ENCODE data around the gene PIK3R1.

The PIK3R1 gene

DNA sequence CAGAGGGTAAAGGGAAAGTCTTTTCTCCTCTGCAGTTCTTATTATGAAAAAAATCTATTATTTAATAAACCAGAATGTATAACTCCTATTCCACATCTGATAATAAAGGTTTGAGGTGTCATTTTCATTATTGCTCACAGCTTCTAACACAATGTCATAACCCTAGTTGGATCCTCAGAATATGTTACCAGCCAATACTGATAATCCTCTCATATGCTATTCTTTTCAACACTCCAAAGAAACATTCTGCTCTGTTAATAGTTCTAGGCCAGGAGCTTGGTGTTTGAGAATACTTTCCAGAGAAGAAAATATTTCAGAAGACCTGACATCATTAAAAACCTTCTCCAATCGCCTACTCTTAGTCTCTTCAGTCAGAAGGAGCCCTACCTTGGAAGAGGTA is 127.1 kb downstream of the PIK3R1 start:
- in situ Hi-C loops (cut with MboI; ENCODE audit: low sequenced_read_pairs), result no loop called here

DNA sequence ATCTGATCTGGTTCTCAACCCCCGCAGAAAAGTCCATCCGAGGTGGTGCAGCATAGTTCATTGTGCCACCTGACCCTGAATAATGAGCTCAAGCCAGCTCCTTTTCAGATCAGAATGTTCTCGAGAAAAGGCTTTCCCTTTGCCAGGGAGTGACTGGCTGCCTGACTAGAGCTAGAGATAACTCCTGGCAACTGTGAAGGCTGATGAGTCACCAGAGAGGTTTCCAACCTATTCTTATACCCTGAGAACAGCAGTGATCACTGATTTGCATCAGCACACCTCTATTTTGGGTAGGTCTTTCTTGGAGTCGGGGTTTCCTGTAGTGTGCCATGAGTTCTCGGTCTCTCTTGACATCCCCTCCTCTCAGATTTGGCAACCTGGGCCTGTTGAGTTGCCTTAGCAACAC is 127.9 kb downstream of the PIK3R1 start:
- in situ Hi-C loops (cut with MboI; ENCODE audit: low sequenced_read_pairs), result no loop called here

DNA sequence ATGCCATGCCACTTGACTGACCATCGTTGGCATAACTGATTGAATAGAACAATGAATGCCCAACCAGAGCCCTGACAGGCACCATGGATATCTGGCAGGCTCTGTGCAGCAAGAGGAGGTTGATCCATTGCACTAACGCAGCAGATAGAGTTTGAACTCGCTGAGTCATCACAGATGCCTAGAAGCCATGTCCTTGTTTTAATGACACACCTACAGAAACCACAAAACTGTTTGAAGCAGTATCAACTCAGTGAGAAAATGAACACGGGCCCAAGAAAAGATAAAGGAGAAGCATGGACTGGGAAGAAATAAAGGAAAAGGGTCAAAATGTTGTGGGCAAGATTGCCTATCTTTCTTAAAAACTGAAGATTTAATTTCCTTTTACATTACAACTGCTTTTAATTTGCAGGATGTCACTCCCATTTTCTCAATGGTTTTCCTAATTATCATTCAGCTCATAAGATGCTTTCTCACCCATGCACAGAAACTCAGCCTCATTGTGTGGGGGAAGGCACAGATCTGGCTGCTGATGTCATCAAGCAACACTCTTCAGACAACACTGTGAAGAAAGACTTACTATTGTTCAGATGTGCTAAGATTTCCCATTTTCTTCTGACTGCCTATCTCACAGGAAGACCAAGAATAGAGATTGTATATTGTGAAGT is 129.0 kb downstream of the PIK3R1 start:
- in situ Hi-C loops (cut with MboI; ENCODE audit: low sequenced_read_pairs), result no loop called here

DNA sequence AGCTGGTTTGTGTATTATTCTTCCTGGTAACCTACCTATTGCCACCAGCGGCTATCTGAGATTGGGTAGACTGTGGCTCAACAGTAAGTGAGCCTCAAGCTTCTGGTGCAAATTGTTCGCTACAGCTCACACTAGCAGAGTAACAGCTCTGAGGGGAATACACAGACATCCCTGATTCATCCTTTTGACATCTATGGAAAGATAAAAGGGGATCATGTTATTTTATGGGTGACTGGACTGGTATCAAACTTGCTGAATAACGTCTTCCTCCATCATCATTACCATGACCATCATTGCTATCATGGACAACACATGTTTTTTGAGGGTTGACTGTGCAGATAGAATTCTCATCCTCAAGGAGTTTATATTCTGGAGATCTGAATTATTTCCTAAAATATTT is 129.6 kb downstream of the PIK3R1 start:
- in situ Hi-C loops (cut with MboI; ENCODE audit: low sequenced_read_pairs), result no loop called here

DNA sequence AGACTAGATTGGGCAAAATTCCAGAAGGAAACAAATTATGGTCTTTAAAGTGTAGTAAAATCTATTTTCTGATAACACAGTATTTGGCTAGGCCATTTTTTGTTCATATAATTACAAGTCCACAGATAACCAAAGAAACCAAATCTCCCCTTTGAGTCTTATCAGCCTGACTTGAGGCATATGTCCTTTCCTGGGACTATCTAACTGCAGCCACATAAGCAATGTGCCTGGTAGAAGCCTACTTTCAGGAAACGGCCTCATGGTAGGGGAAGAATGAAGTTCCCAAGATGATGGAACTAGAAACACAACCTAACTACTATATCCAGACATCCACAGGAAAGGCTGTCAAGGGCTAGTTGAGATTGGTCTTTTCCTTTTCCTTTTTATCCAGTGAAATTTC is 130.0 kb downstream of the PIK3R1 start:
- in situ Hi-C loops (cut with MboI; ENCODE audit: low sequenced_read_pairs), result no loop called here

DNA sequence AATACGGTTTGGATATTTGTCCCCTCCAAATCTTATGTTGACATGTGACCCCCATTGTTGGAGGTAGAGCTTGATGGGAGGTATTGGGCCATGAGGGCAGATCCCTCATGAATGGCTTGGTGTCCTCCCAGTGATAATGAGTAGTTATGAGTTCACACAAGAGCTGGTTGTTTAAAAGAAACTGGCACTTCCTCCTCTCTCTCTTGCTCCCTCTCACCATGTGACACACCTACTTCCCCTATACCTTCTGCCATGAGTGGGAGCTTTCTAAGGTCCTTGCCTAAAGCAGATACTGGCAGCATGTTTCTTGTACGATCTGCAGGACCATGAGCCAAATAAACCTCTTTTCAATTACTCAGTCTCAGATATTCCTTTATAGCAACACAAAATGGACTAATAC is 132.0 kb downstream of the PIK3R1 start:
- in situ Hi-C loops (cut with MboI; ENCODE audit: low sequenced_read_pairs), result no loop called here

DNA sequence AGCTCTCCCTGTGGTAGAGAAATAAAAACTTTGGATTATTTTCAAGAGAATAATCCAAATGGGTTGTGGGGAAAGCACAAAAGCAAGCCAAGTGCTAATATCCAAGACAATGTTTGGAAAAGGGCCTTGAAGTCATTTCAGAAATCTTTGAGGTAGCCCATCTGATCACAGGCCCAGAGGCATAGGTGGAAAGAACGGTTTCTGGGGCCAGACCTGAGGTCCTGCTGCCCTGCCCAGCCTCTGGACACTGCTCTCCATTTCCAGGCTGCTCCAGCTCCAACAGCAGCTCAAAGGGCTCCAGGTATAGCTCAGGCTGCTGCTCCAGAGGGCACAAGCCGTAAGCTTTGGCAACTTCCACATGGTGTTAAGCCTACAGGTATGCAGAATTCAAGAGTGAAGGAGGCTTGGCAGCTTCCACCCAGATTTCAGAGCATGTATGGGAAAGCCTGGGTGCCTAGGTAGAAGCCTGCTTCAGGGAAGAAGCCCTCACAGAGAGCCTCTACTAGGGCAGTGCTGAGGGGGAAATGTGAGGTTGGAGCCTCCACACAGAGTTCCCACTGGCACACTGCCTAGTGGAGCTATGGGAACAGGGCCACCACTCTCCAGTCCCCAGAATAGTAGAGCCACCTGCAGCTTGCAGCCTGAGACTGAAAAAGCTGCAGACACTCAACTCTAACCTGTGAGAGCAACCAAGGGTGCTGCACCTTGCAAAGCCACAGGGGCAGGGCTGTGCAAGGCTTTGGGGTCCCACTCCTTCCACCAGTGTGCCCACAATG is 133.1 kb downstream of the PIK3R1 start:
- in situ Hi-C loops (cut with MboI; ENCODE audit: low sequenced_read_pairs), result no loop called here

DNA sequence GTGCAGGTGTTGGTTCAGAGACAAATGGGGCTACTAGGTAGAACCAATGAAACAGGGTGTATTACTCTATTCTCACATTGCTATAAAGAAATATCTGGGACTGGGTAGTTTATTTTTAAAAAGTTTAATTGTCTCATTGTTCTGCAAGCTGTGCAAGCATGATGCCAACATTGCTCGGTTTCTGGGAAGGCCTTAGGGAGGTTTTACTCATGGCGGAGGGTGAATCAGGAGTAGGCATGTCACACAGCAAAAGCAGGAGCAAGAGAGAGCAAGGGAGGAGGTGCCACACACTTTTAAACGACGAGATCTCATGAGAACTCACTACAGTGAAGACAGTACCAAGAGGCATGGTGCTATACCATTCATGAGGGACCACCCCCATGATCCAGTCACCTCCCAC is 134.6 kb downstream of the PIK3R1 start:
- in situ Hi-C loops (cut with MboI; ENCODE audit: low sequenced_read_pairs), result no loop called here
